GM12878 (cell line): ENCODE results near the gene ZFPM1. TPM values are rescaled to one million over a fixed set of nuclear protein-coding genes. Genes with fewer than 3 reads are reported as not detected.

Source experiments
- ATAC-seq: fragments of 200-7000 bp; cut with Tn5 transposase; 3 replicates; pipeline ENCODE4 v1.9.1; 2020; ENCODE audit warnings: mild to moderate bottlenecking, moderate library complexity
- BruUV-seq: library from RNA; stranded (reverse); fragments of 400-500 nt; replicated peaks from 2 replicates; lab custom pipeline; 2021; lab: Mats Ljungman, UMichigan
- CTCF ChIA-PET: fragments of 300-600 bp; sonication (Branson Sonifier 250); formaldehyde crosslinking; extraction: SDS; loops from one replicate; lab custom pipeline; 2021; ENCODE audit warnings: inconsistent platforms; lab: Yijun Ruan, JAX
- POLR2A ChIA-PET: fragments of 350-600 bp; formaldehyde crosslinking; extraction: SDS; loops from one replicate; lab custom pipeline; 2021; ENCODE audit warnings: inconsistent platforms; lab: Charles Lee
- RAD21 ChIA-PET: fragments of 300-600 bp; sonication (Branson Sonifier 250); formaldehyde crosslinking; loops from one replicate; lab custom pipeline; 2023; ENCODE audit warnings: antibody characterized with exemption; ENCODE audit not compliant: unreplicated experiment; lab: Charles Lee
- SMC1A ChIA-PET: fragments of 300-600 bp; sonication (Branson Sonifier 250); formaldehyde crosslinking; loops from one replicate; lab custom pipeline; 2023; ENCODE audit not compliant: unreplicated experiment, uncharacterized antibody; lab: Charles Lee
- DNase-seq: peaks from one replicate; pipeline ENCODE4 v3.0.0-alpha.2; 2011; ENCODE audit warnings: low read depth, low spot score
- FAIRE-seq: peaks from 3 replicates; lab custom pipeline; 2011; peaks lifted over from hg19 to GRCh38; lab: Jason Lieb, UNC
- H2AFZ ChIP-seq: 2 replicates; pipeline ENCODE4 v1.6.0; 2011; ENCODE audit warnings: low read depth, low read length, control low read depth; ENCODE audit not compliant: control insufficient read depth
- H3K27ac ChIP-seq: 2 replicates; pipeline ENCODE4 v1.5.1; 2011; ENCODE audit warnings: control low read depth; ENCODE audit not compliant: control insufficient read depth, insufficient read depth
- H3K27me3 ChIP-seq, 2 experiments: replicated peaks in 1 of 2; 2 replicates each; pipeline versions ENCODE4 v1.6.0 to v1.6.1; 2011; ENCODE audit warnings: low read length in 1 of 2; ENCODE audit not compliant: control insufficient read depth in 2 of 2, insufficient read depth in 2 of 2
- H3K36me3 ChIP-seq, 2 experiments: 2 replicates each; pipeline ENCODE4 v1.5.1; 2011; ENCODE audit warnings: low read length in 1 of 2; ENCODE audit not compliant: control insufficient read depth in 2 of 2, insufficient read depth in 2 of 2
- H3K4me1 ChIP-seq: 2 replicates; pipeline ENCODE4 v1.6.1; 2011; ENCODE audit warnings: mild to moderate bottlenecking, low read length, moderate library complexity, mixed read lengths; ENCODE audit not compliant: control insufficient read depth, insufficient read depth
- H3K4me2 ChIP-seq: 2 replicates; pipeline ENCODE4 v1.6.0; 2011; ENCODE audit warnings: control low read depth; ENCODE audit not compliant: control insufficient read depth, insufficient read depth
- H3K4me3 ChIP-seq: fragments of 200-600 bp; sonication (generic); 2 replicates; pipeline ENCODE4 v1.5.1; 2016
- H3K79me2 ChIP-seq: 2 replicates; pipeline ENCODE4 v1.6.0; 2011; ENCODE audit warnings: low read length; ENCODE audit not compliant: control insufficient read depth, insufficient read depth
- H3K9ac ChIP-seq: 2 replicates; pipeline ENCODE4 v1.8.0; 2011; ENCODE audit warnings: low read length, control low read depth, mixed read lengths; ENCODE audit not compliant: control insufficient read depth, insufficient read depth
- H3K9me3 ChIP-seq: replicated peaks from 3 replicates; pipeline ENCODE4 v1.5.1; 2011; ENCODE audit warnings: mild to moderate bottlenecking, low read length; ENCODE audit not compliant: control insufficient read depth, insufficient read depth
- H4K20me1 ChIP-seq: 2 replicates; pipeline ENCODE4 v1.6.0; 2011; ENCODE audit not compliant: control insufficient read depth, insufficient read depth
- BMI1 ChIP-seq: fragments of 450-650 bp; IDR thresholded peaks from 2 replicates; pipeline ENCODE4 v1.6.1; 2016; ENCODE audit warnings: mild to moderate bottlenecking, moderate library complexity, borderline replicate concordance
- CBFB ChIP-seq: IDR thresholded peaks from 2 replicates; pipeline ENCODE4 v1.6.1; 2016; ENCODE audit warnings: antibody characterized with exemption, low read depth
- ETV6 ChIP-seq, 2 experiments: fragments of 450-650 bp in 1 of 2; IDR thresholded peaks in 1 of 2; conservative IDR thresholded peaks in 1 of 2; 2 replicates each; pipeline ENCODE4 v1.6.1; 2014; ENCODE audit warnings: antibody characterized with exemption in 1 of 2, borderline replicate concordance in 1 of 2, low read depth in 1 of 2, mild to moderate bottlenecking in 1 of 2, moderate library complexity in 1 of 2
- EZH2 ChIP-seq: IDR thresholded peaks from 2 replicates; pipeline ENCODE4 v1.6.1; 2012; ENCODE audit warnings: low read depth, mild to moderate bottlenecking, control low read depth, inconsistent platforms, low read length, borderline replicate concordance; ENCODE audit not compliant: control insufficient read depth
- MXI1 ChIP-seq: fragments of 150-350 bp; IDR thresholded peaks from 2 replicates; pipeline ENCODE4 v1.6.1; 2011; ENCODE audit warnings: low read depth, mild to moderate bottlenecking, inconsistent platforms, low read length, improper control_type of control experiment
- NBN ChIP-seq: fragments of 450-650 bp; IDR thresholded peaks from 2 replicates; pipeline ENCODE4 v1.6.1; 2016
- USF1 ChIP-seq: IDR thresholded peaks from 2 replicates; pipeline ENCODE4 v1.6.1; 2011; ENCODE audit warnings: borderline replicate concordance, low read depth, mild to moderate bottlenecking, moderate library complexity, mixed read lengths, low read length; ENCODE audit not compliant: insufficient read depth; ENCODE audit errors: extremely low read length
- WGBS: methylation state at CpG from one replicate; pipeline ENCODE4 v1.1.6; 2016; ENCODE audit warnings: low lambda C conversion rate; ENCODE audit not compliant: insufficient replicate concordance, insufficient coverage; ENCODE audit errors: missing lambda C conversion rate; 5-methylcytosine and 5-hydroxymethylcytosine counted together
- in situ Hi-C: fragments of 300-500 bp; cut with MboI; formaldehyde crosslinking; loops from 9 replicates; pipeline ENCODE4 v1.14.3; 2018; ENCODE audit warnings: mixed read lengths
- intact Hi-C: fragments of 100-400 bp; cut with micrococcal nuclease; formaldehyde crosslinking; loops from one replicate; pipeline ENCODE4 v1.14.2; 2022; ENCODE audit not compliant: unreplicated experiment
- polyA plus RNA-seq, 11 experiments: library from polyadenylated mRNA; depleted of rRNA in 4 of 11; unstranded in 6 of 11; stranded (reverse) in 5 of 11; fragments of >200 nt; fragmentation: Nextera tagmentation in 4 of 11; fragmentation: Illumina TruSeq in 1 of 11; extraction: Ambion mirVana in 4 of 11; extraction: Trizol in 1 of 11; gene quantifications; 1 replicate in 1 of 11; 2 replicates in 10 of 11; pipeline versions ENCODE4 v1.2.1 to v1.2.3, GENCODE V29; 2011 to 2016; ENCODE audit warnings: inconsistent platforms in 2 of 11, missing spikeins in 2 of 11, low read depth in 1 of 11
- total RNA-seq, 4 experiments: library from RNA; depleted of rRNA in 3 of 4; stranded (reverse); fragments of >200 nt in 3 of 4; fragmentation: Illumina TruSeq in 1 of 4; extraction: Trizol in 1 of 4; gene quantifications; 2 replicates each; pipeline versions ENCODE4 v1.2.1 to v1.2.3, GENCODE V29; 2013 to 2021
- TF ChIP-seq, protein P1 (sequence below): IDR thresholded peaks from 2 replicates; pipeline ENCODE4 v1.6.1; 2012; ENCODE audit warnings: low read length, inconsistent platforms

Gene ZFPM1
- total and polyA plus RNA-seq, 10 of the 15 experiments (the other 5 are each of a cell fraction or from before 2014, with no cell fraction given), result 0.02 to 5.1 (median 0.30) TPM

DNA sequence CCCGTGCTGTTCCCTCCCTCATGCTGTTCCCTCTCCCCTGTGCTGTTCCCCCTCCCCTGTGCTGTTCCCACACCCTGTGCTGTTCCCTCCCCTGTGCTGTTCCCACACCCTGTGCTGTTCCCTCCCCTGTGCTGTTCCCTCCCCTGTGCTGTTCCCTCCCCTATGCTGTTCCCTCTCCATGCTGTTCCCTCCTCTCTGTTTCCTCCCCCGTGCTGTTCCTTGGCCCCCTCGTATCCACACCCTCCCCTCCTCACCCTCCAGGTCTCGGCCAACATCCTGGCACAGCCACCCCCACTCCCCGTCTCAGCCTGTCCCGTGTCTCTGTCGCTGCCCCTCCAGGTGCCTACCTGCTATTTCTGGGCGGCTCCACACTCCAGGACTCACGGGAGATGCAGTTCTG, 68.6 kb downstream of the ZFPM1 start:
- Histone ChIP-seq H3K27ac (no peak overlapping the region), H3K36me3 (no peaks in the 10 kb centered on the region), H3K79me2 (no peaks in the 10 kb centered on the region), H3K9me3 (no peaks in the 10 kb centered on the region), H3K4me3 (no peak overlapping the region), H3K4me1 (no peaks in the 10 kb centered on the region), H3K4me2 (no peak overlapping the region), H4K20me1 (no peaks in the 10 kb centered on the region), H3K27me3 (no peaks in the 10 kb centered on the region), H2AFZ (no peak overlapping the region), H3K9ac (no peak overlapping the region)
- SMC1A ChIA-PET, result interaction anchor here (0.6 kb wide), 1 partner anchor 70 kb away, joined by 3 read pairs; no protein-coding TSS in a partner anchor
- intact Hi-C loops (no loop called here), in situ Hi-C loops (no loop called here)
- TF ChIP-seq ETV6 (conservative IDR thresholded peaks at IDR 0.05 in 1 of 2, IDR thresholded peaks at IDR 0.05 in 1 of 2; ENCODE audit: borderline replicate concordance in 1 of 2, low read depth in 1 of 2), result no peak
- TF ChIP-seq EZH2, result no peak
- TF ChIP-seq NBN, result no peak
- TF ChIP-seq BMI1, result no peak
- no peak for TF ChIP-seq MXI1
- TF ChIP-seq USF1, result no peak
- TF ChIP-seq, protein P1, sequence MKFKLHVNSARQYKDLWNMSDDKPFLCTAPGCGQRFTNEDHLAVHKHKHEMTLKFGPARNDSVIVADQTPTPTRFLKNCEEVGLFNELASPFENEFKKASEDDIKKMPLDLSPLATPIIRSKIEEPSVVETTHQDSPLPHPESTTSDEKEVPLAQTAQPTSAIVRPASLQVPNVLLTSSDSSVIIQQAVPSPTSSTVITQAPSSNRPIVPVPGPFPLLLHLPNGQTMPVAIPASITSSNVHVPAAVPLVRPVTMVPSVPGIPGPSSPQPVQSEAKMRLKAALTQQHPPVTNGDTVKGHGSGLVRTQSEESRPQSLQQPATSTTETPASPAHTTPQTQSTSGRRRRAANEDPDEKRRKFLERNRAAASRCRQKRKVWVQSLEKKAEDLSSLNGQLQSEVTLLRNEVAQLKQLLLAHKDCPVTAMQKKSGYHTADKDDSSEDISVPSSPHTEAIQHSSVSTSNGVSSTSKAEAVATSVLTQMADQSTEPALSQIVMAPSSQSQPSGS, result no peak
- no peak for TF ChIP-seq CBFB
- CTCF ChIA-PET, result no interaction called here
- WGBS, result 41% methylated on average over 6 of the region's 9 CpGs
- POLR2A ChIA-PET, result no interaction called here
- no peak for DNase-seq
- no peak for FAIRE-seq
- RAD21 ChIA-PET, result no interaction called here
- no TSS peak for BruUV-seq
- ATAC-seq, result no peak
